Peyer's patch (tissue), 4 donors: Measurements from ENCODE around the gene ANKRD2. TPM values are rescaled to one million over a fixed set of nuclear protein-coding genes. Genes with fewer than 3 reads are reported as not detected.
A peak's percentile ranks its signal among the peaks of the same experiment; 100 is the strongest.

ENCODE experiments used
- DNase-seq, 3 donors: peaks; one replicate each; pipeline ENCODE4 v3.0.0-alpha.2; 2017 to 2019
- H3K27ac ChIP-seq, 4 donors: fragments of 200-600 bp; sonication (generic); one replicate each; pipeline ENCODE4 v1.5.1; 2016 to 2019
- H3K27me3 ChIP-seq, 2 donors: fragments of 200-600 bp; sonication (generic); one replicate each; pipeline ENCODE4 v1.5.1; 2019
- H3K36me3 ChIP-seq, 3 donors: fragments of 200-600 bp; sonication (generic); one replicate each; pipeline ENCODE4 v1.5.1; 2016 to 2019
- H3K4me1 ChIP-seq, 4 donors: fragments of 200-600 bp; sonication (generic); one replicate each; pipeline ENCODE4 v1.5.1; 2016 to 2019
- H3K4me3 ChIP-seq, 4 donors: fragments of 200-600 bp; sonication (generic); 1 replicate in 3 of 4; 2 replicates in 1 of 4; pipeline ENCODE4 v1.5.1; 2016 to 2019; ENCODE audit warnings: mild to moderate bottlenecking in 1 of 4
- H3K9me3 ChIP-seq, 4 donors: fragments of 200-600 bp; sonication (generic); one replicate each; pipeline ENCODE4 v1.5.1; 2016 to 2019; ENCODE audit warnings: mild to moderate bottlenecking in 1 of 4
- POLR2A ChIP-seq, 2 donors: fragments of 450-650 bp; IDR thresholded peaks; one replicate each; pipeline ENCODE4 v1.5.1; 2017; ENCODE audit warnings: antibody characterized with exemption in 2 of 2, mild to moderate bottlenecking in 2 of 2, moderate library complexity in 2 of 2
- total RNA-seq, 4 donors: library from RNA; depleted of rRNA; stranded (reverse); fragments of >200 nt; gene quantifications; one replicate each; pipeline ENCODE4 v1.1.0, GENCODE V29; 2016
- TF ChIP-seq, protein P1 (sequence below), 6 experiments: fragments of 450-650 bp in 4 of 6; fragments of 200-600 bp in 2 of 6; sonication (generic) in 1 of 6; IDR thresholded peaks; one replicate each; pipeline ENCODE4 v1.5.1; 2017 to 2019; ENCODE audit warnings: antibody characterized with exemption in 6 of 6, mild to moderate bottlenecking in 3 of 6, moderate library complexity in 1 of 6

ANKRD2 gene
- total RNA-seq, 4 donors from 2014 or later, result not detected

DNA sequence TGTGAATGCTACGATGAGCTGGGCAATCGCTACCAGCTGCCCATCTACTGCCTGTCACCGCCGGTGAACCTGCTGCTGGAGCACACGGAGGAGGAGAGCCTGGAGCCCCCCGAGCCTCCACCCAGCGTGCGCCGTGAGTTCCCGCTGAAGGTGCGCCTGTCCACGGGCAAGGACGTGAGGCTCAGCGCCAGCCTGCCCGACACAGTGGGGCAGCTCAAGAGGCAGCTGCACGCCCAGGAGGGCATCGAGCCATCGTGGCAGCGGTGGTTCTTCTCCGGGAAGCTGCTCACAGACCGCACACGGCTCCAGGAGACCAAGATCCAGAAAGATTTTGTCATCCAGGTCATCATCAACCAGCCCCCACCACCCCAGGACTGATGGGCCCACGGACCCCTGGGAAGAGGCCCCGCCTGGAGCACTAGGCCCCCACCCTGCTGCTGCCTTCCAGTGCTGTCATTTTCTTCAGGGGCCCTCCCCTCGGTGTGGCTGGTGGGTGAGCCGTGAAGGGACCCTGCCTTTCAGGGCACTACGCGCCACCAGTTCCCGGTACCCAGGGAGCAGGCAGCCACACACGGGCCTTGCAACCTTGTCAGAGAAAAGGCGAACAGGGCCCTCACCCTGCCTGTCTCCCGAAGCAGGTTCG lies 2.3 kb upstream of the ANKRD2 start:
- peaks cover 0 to 8% (median 0%) of the 10 kb centered on the region in 4 donors for H3K4me1 ChIP-seq
- DNase-seq, result no peak
- no peak overlapping the region for H3K27ac ChIP-seq
- H3K9me3 ChIP-seq, result no peaks in the 10 kb centered on the region
- H3K36me3 ChIP-seq, result no peaks in the 10 kb centered on the region
- no peaks in the 10 kb centered on the region for H3K27me3 ChIP-seq
- no peak for TF ChIP-seq POLR2A (IDR thresholded peaks at IDR 0.05)
- no peak overlapping the region for H3K4me3 ChIP-seq

DNA sequence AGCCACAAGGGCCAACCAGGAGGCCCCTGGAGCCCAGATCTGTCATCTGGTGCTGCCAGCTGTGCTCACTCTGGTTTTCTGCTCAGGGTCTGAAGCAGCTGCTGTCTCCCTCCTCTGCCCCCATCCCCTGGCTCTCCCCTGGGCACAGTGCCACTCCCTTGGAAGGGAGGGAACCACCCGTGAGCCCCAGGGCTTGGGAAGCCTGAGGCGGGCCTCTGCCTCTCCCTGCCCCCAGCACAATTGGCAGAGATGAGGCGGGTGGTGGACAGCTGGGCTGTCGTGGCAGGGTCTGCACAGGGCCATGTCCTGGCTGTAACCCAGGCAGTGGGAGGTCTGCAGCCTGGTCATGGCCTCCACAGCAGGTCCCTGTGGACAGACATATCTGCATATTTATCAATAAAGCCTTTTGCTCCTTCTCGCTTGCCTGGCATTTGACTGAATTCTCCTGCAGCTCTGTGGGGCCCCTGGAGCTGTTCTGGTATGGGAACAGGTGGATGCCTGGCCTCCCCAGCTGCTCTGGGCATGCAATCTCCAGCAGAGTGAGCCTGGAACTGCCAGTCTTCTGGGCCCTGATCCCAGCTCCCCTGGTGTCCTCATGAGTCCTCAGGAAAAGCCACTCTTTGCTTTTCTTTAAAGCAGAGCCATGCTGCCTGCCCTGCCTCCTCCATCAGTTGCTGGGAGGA lies 1.6 kb upstream of the ANKRD2 start:
- TF ChIP-seq, protein P1, sequence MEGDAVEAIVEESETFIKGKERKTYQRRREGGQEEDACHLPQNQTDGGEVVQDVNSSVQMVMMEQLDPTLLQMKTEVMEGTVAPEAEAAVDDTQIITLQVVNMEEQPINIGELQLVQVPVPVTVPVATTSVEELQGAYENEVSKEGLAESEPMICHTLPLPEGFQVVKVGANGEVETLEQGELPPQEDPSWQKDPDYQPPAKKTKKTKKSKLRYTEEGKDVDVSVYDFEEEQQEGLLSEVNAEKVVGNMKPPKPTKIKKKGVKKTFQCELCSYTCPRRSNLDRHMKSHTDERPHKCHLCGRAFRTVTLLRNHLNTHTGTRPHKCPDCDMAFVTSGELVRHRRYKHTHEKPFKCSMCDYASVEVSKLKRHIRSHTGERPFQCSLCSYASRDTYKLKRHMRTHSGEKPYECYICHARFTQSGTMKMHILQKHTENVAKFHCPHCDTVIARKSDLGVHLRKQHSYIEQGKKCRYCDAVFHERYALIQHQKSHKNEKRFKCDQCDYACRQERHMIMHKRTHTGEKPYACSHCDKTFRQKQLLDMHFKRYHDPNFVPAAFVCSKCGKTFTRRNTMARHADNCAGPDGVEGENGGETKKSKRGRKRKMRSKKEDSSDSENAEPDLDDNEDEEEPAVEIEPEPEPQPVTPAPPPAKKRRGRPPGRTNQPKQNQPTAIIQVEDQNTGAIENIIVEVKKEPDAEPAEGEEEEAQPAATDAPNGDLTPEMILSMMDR (IDR thresholded peaks at IDR 0.05), result no peak
- TF ChIP-seq POLR2A (IDR thresholded peaks at IDR 0.05), result no peak
- H3K9me3 ChIP-seq, result no peaks in the 10 kb centered on the region
- DNase-seq, result no peak
- H3K4me1 ChIP-seq, result peaks cover 0 to 8% (median 0%) of the 10 kb centered on the region in 4 donors
- H3K4me3 ChIP-seq, result no peak overlapping the region
- no peak overlapping the region for H3K27ac ChIP-seq
- no peaks in the 10 kb centered on the region for H3K36me3 ChIP-seq
- no peaks in the 10 kb centered on the region for H3K27me3 ChIP-seq

DNA sequence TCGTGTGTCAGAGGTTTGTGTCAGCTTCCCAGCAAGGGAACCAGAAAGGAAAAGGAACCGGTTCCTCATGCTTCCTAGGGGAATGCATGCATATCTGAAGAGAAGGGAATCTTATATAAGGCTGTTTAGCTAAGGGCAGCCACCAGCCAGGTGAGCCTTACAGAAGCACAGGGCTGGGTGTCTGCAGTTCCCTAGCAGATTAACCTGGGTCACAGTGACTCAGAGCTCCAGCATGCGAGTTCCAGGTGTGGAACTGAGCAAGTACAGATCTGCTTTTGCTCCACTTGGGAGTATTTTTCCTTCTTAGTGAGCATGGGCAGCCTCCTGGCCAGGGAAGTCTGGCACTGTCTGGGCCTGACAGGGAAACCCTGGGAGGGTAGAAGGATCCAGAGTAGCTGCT lies 957 bp upstream of the ANKRD2 start:
- Histone ChIP-seq H3K9me3 (no peaks in the 10 kb centered on the region), H3K4me1 (peaks cover 0 to 8% (median 0%) of the 10 kb centered on the region in 4 donors), H3K36me3 (no peaks in the 10 kb centered on the region), H3K4me3 (no peak overlapping the region), H3K27ac (no peak overlapping the region), H3K27me3 (no peaks in the 10 kb centered on the region)
- no peak for DNase-seq
- TF ChIP-seq POLR2A (IDR thresholded peaks at IDR 0.05), result no peak
- TF ChIP-seq, protein P1 (IDR thresholded peaks at IDR 0.05), result no peak

DNA sequence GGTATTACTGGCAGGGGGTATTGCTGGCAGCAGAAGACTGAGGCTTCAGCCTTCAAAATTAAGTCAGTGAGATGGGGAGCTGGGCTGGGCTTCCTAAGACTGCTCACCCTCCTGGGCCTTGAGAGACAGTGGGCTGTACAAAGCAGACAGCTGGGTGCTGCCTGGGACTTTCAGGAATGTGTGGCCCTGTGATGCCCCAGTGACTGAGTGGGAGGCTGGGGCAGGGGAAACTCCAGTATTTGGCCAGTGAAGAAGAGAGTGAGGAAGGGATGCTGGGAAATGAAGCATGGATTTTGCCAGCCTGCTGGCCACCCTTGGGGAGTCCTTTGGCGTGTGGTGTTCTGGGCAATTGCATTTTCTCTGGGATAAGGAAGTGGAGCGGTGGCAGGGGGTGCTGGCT lies 442 bp downstream of the ANKRD2 start:
- H3K27ac ChIP-seq, result no peak overlapping the region
- H3K9me3 ChIP-seq, result no peaks in the 10 kb centered on the region
- no peak overlapping the region for H3K4me3 ChIP-seq
- H3K4me1 ChIP-seq, result peaks cover 0 to 8% (median 0%) of the 10 kb centered on the region in 4 donors
- no peaks in the 10 kb centered on the region for H3K27me3 ChIP-seq
- DNase-seq, result no peak
- TF ChIP-seq, protein P1 (IDR thresholded peaks at IDR 0.05), result no peak
- no peak for TF ChIP-seq POLR2A (IDR thresholded peaks at IDR 0.05)
- H3K36me3 ChIP-seq, result no peaks in the 10 kb centered on the region

DNA sequence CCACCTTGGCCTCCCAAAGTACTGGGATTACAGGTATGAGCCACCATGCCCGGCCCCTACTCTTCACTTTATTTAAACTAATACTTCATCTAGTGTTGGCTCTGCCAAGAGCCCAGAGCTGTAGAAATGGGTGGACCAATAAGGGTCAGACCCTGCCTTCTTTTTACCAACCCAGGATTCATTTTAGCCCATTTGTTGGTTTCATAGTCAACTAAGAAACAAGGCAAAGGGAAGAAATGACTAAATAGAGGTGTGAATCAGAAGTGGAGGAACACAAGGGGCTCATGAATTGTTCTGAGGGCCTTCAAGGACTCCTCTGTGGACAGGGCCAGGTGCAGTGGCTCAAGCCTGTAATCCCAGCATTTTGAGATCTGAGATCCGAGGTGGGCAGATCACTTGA lies 1.1 kb downstream of the ANKRD2 start:
- Histone ChIP-seq H3K27me3 (no peaks in the 10 kb centered on the region), H3K27ac (no peak overlapping the region), H3K36me3 (no peaks in the 10 kb centered on the region), H3K4me1 (peaks cover 0 to 8% (median 0%) of the 10 kb centered on the region in 4 donors), H3K4me3 (no peak overlapping the region), H3K9me3 (no peaks in the 10 kb centered on the region)
- DNase-seq, result no peak
- no peak for TF ChIP-seq POLR2A (IDR thresholded peaks at IDR 0.05)
- TF ChIP-seq, protein P1 (IDR thresholded peaks at IDR 0.05), result no peak

DNA sequence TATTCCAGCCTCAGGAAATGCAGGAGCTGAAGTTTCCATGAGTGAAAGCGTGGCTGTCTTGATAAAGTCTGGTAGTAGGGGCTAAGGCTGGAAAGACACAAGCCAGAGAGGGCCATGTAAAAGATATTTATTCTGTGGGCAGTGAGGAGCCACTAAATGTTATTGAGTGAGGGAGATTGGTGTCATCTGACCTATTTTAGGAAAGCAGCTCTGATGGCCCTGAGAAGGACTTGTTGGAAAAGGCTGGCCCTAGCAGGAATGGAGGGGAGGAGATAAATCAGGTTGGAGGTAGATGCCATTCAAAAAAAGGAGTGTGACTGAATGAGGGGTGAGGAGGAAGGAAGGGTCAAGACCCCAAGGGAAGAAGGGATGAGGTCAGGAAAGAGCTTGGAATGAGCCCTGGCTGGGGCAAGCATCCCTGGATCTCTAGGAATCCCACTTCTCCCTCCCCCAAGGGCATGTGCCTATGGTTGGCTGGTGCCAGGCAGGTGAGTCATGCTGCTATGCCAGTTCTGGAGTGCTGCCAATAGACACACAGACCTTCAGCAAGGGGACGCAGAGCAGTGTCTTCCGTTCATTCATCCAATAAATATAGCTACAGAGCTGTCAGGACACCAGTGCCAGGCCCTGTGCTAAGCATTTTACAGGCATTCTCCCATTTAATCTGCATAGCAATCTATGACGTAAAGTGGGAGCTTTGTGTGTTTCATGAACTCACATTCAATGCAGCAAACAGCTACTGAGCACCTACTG lies 2.0 kb downstream of the ANKRD2 start:
- no peak overlapping the region for H3K27ac ChIP-seq

More for the DNA sequence above, 2.0 kb downstream of the ANKRD2 start:
- Histone ChIP-seq H3K9me3 (no peaks in the 10 kb centered on the region), H3K27me3 (no peaks in the 10 kb centered on the region), H3K36me3 (no peaks in the 10 kb centered on the region), H3K4me1 (peaks cover 0 to 8% (median 0%) of the 10 kb centered on the region in 4 donors), H3K4me3 (no peak overlapping the region)
- DNase-seq, result peak in 2 of 3 donors; percentile 69 to 74
- TF ChIP-seq POLR2A (IDR thresholded peaks at IDR 0.05), result no peak
- TF ChIP-seq, protein P1 (IDR thresholded peaks at IDR 0.05), result no peak
